Right kidney (tissue), 1 donor: ENCODE data around the gene CNST.
"Not testable (repeated sequence)": the region's sequence is repeated elsewhere in the genome, so short reads cannot be mapped to it uniquely, and the experiment has no call there.

ENCODE experiments used
- DNase-seq: peaks from one replicate; pipeline ENCODE4 v3.0.0-alpha.2; 2016

The CNST gene

DNA sequence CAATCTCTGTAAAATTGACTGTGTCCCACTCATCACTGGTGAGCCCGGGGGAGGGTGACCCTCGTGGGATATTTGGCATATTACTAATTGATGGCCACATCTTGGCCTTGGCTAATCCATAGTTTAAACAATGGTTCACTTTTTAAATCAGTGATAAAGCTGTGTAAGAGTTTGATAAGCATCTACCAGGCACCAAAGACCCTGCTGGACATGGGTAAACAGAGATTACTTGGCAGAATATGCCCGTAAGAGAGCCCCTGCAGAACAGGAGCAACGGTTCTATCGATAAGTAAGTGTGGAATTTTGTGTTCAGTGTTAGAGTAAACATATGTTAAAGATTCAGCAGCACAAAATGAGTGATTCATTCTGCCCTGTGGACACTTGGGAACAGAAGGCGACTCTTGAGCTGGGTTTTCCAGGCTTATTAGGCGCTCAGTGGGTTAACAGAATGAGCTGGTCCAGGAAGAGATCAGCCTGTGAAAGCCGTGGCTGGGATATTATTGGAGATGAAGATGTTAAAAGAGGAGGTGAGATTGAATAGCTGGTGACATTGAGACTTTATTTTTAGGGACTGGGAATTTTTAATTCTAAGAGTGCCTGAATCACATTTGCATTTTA is 55.9 kb downstream of the CNST start:
- no peak for DNase-seq

DNA sequence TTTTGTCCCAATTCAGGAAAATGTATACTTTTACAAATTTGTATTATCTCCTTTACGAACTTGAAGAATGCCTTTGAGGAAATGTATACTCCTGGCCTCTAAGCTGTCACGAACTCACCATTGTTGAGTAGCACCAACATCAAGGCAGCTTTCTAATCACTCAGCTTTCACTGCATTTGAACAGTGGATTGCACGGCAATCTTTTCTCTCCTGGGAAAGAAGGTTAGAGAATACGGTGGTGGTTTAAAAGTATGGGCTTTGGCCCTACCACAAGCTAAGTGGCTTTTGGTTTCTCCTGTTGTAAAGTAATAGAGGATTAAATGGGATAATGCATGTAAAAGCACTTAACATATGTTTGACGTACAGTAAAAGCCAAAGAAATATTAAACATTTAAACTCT is 57.8 kb downstream of the CNST start:
- no peak for DNase-seq

GRCh38 chr1:246629030-246629429 is 62.8 kb downstream of the CNST start:
- DNase-seq: no peak

DNA sequence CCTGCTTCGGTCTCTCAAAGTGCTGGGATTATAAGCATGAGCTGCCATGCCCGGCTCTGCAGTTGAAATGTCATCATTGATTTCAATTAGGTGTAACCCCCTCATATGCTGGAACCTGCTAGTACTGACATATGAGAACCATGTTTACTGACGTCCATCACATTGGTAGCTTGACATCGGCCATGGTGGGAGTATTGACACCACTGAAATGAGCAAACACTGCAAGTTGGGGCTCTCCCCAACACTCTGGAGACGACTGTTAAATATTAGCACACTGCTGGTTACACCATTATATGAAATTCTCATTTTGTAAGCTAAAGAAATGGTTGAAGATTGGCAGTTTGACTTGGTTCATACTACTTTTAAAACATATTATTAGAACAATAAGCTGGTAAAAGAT is 63.7 kb downstream of the CNST start:
- no peak for DNase-seq

- DNase-seq: no peak
Observed at GRCh38 chr1:246631426-246631825, 65.2 kb downstream of the CNST start.

GRCh38 chr1:246632281-246633168 is 66.3 kb downstream of the CNST start:
- peak; percentile 11 for DNase-seq

- DNase-seq: not testable (repeated sequence)
Observed at GRCh38 chr1:246634659-246635058, 68.4 kb downstream of the CNST start.

DNA sequence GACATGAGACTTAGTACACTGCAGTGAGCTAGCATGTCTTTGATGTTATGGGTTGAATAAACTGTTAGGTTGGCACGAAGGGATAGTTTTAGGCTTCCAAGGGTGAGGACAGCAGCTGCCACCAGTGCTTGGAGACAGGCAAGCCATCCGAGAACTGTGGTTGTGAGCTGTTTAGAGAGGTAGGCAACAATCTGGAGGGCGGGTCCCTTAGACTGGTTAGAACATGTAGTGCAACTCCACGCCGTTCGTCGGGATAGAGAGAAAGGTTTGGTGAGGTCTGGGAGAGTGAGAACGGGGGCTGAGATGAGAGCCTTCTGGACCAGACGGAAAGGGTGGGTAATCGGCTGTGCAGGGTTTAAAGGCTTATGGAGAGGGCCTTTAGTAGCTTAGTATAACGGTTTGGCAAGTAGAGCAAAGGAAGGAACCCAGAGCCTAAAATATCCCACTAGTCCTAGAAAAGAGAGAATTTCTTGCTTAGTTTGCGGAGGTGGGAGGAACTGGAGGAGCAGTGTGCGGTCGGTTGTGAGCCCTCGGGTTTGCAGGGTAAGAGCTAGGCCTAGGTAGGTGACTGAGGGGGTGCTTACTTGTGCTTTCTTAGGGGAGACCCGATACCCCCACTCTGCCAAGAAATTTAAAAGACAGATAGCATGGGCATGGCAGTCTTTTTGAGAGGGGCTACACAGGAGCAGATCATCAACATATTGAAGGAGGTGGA is 72.8 kb downstream of the CNST start:
- DNase-seq: no peak

GRCh38 chr1:246639732-246640131 is 73.5 kb downstream of the CNST start:
- no peak for DNase-seq

GRCh38 chr1:246640747-246641146 is 74.5 kb downstream of the CNST start:
- no peak for DNase-seq

- no peak for DNase-seq
Observed at GRCh38 chr1:246641394-246641793, 75.1 kb downstream of the CNST start.

DNA sequence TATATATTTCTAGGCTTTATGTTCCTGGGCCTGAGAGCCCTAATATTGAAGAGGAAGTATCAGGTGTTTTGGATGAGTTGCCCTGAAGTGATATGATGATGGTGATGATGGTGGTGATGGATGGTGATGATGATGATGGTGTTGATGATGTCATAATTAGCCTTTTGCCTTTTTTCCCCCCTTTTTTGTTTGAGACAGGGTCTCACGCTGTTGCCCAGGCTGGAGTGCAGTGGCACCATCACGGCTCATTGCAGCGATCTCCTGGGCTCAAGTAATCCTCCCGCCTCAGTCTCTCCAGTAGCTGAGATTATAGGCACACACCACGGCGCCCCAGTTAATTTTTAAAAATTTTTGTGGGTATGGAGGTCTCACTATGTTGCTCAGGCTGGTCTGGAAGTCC is 76.5 kb downstream of the CNST start:
- no peak for DNase-seq

DNA sequence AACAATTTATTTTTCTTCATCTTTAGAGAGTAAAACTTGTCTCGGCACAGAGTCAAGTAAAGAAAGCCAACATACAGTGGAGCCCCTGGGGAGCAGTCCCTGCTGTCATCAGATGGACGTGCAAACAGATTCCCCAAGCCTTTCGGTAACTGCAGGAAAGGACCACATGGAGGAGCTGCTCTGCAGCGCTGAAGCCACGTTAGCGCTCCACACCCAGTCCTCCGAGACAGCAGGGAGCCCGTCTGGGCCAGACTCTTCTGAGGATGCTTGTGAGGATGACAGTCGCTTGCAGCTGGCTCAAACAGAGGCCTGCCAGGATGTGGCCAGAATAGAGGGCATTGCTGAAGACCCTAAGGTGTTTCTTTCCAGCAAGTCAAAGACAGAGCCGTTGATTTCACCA is 80.9 kb downstream of the CNST start:
- peak; percentile 26 for DNase-seq

DNA sequence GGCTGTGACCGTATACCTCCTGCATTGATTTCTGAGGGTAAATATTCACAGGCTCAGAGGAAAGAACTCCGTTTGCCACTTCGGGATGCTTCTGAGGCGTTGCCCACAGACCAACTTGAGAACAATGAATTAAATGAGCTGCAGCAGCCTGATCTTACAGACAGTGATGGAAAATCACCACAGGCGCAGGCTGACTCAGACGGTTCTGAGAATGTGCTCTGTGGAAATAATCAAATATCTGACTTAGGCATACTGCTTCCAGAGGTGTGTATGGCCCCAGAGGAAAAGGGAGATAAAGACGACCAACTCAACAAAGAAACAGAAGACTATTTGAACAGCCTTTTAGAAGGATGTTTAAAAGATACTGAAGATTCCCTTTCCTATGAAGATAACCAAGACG is 81.3 kb downstream of the CNST start:
- DNase-seq: no peak

DNA sequence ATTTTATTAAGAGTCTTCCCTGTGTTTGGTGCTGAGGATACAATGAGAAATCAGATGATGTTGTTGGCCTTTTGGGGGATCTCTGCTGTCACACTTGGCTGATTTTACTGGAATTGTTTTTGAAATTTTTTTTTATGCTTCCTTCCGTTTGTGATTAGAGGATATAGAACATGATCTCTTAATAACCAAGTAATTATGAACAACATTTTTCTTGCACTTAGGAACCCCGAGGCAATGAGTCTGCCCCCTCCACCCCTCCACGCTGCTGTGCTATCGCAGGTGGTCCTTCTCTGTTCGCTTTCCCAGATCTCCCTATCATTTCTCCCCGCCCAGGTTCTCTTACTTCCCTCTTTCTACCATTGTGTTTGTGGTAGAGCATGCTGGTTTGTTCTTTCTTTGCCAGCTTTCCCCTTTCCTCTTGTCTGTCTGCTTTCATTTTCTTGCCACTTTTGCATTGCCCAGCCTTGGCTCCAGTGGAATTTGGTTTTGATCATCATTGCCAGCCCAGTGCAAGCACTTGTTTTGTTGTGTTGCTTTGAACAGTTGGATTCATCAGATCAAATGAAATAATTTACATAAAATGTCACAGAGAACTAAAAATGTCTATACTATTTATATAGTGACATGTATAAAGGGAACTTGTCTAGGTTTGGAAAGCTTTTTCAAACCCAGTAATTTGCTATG is 84.9 kb downstream of the CNST start:
- DNase-seq: no peak

DNA sequence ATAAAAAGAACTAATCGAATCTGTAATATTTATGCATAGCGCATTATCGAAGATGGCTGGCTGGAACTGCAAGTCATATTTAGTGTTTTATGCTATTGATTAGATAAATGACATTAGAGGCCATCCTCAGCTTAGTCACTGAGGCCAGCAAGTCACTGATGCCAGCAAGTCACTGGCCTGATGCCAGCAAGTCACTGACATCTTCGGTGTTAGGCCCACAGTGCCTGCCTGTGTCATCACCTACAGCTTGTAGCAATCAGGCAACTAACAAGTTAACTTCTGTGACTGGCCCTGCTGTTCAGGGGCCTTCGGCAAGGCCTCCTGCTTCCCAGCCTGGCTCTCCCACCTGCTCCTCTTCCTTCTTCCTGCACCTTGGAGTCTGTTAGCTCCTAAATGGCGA is 92.3 kb downstream of the CNST start:
- no peak for DNase-seq

GRCh38 chr1:246659594-246660140 is 93.4 kb downstream of the CNST start:
- no peak for DNase-seq

DNA sequence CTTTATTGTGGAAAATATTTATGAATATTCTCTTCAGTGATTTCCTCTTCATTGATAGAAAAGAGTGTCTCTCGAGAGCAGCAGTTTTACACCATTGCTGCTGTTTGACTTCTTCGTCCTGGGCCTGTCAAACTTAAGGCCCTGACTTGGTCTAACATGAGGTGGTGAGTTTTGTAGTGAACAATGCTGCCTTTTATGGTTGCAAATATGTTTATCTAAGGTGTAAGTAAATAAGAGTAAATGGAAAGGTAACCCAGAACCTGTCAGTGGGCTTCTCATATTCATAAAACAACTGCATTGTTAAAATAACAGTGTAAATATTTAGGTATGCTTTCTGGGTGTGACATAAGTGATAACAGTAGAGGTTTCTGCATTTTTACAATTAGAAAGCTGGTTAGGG is 95.2 kb downstream of the CNST start:
- DNase-seq: no peak

GRCh38 chr1:246667773-246668172 is 101.5 kb downstream of the CNST start:
- no peak for DNase-seq

GRCh38 chr1:246669659-246670058 is 103.4 kb downstream of the CNST start:
- DNase-seq: no peak

GRCh38 chr1:246674049-246674448 is 107.8 kb downstream of the CNST start:
- DNase-seq: no peak

DNA sequence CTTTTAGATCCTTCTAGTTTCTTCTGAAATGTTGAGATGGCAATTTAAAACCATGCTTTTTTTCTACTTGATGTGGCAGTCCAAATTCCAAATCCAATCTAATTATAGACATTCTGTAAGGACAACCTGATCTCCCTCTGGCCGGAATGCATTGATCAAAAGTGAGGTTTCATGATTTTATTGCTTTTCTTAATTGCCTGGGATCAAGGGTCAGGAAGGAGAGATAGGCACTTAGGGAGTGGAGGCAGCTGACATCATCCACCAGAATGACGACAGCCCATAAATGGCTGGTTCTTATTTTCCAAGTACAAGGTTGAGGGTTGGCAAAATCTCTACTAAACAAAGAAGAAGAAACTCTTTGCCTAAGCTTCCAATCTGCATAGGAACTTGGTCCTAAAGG is 111.6 kb downstream of the CNST start:
- no peak for DNase-seq
